Umbilical cord (tissue), 2 donors: Measurements from ENCODE around the gene TMEM212. TPM values are rescaled to one million over a fixed set of nuclear protein-coding genes. Genes with fewer than 3 reads are reported as not detected.

Experiments
- DNase-seq: peaks from one replicate; pipeline ENCODE4 v3.0.0-alpha.2; 2015; ENCODE audit warnings: low spot score
- total RNA-seq: library from RNA; depleted of rRNA; stranded (reverse); fragments of >200 nt; gene quantifications from one replicate; pipeline ENCODE4 v1.2.3, GENCODE V29; 2014; ENCODE audit warnings: low replicate concordance; ENCODE audit not compliant: insufficient read depth

The TMEM212 gene
- total RNA-seq, result 1.7 TPM

DNA sequence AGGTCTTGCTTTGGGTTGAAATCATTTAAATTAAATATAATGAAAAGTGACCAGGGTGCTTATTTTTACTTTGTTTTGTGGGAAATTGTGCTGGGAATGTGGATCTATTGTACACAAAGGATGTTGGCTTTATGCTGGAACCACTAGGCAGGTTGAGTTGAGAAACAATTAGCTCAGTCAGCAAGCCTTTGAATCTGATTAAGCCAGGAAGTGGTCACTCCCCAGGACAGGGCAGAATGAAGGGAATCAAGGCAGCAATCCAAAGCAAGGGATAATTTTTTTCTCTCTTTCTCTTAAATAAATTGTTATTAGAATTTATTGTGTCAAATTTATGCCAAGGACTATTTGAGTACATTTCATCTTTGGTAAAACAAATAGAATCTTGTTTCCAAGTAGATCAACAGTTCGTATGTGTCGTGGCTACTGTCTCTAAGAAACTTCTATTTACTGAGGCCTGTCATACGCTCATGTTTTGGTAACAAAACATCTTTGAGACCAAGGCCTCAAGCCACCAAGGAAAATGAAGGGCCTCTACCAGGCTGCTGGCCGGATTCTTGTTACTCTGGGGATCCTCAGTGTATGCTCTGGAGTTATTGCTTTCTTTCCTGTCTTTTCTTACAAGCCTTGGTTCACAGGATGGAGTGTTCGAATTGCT, at the start of gene TMEM212:
Gene TMEM212, plus strand, starts transcription at position 486 of the 655 bp plus-strand sequence. Its CDS starts 35 bp downstream, at position 521.
- DNase-seq, result no peak

DNA sequence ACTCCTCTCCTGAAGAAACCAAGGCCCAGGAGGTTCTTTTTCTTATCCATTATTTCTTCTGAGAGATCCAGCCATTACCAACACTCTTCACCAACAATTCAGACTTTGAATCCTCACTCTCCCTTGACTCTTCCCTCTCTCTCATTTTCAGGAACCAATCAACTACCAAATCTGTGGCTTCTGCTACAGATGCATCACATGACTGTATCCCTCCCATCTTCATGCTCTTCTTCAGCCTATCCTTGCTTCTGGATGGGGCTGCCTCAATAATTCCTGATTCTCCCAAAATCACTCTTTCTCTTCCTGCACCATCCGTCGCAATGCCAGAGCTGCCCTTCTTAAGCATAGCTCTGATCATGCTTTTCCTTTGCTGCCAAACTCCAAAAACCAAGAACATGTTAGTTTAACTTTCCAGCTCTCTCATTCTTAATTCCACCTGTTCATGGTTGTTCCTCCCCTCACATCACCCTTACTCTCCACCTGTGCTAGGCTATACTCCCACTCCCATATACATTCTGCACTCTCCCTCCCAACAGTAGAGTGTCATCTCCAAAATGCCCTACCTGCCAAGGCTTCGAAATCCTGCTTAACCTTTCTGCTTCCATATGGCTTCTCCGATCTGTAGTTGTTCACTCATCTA, 46.4 kb upstream of the TMEM212 start:
- DNase-seq, result no peak

DNA sequence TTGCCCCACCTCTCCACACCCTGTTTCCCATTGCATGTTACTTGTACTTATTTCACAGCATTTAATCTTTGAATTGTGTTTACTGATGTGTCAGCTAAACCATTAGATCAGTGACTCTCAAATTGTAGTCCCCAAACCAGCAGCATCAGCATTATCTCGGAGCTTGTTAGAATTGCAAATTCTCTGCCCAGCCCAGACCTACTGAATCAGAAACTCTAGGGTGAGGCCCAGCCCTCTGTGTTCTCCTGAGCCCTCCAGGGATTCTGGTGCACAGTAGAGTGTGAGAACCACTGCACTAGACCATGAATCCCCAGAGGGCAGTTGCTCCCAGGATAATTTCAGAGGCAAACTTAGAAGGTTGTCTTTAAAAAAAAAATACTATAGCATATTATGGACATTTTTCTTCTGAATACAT, 45.9 kb upstream of the TMEM212 start:
- DNase-seq, result no peak

DNA sequence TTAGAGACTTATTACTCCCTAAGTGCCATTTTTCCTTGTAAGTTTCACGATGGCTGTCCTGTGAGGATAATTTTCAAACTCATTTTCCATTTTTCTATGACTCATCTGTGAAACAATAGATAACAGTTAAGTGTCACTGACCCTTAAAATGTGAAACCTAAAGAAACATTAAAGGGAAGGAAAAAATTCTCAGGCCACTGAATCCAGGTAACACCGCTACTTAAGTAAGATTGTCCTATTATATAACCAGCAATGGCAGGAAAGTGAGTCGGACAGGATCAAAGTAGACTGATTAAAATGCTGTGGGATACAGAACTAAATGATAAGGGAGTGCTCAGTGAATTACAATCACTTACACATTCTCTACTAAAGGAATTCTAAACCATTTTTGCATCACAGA, 45.3 kb upstream of the TMEM212 start:
- no peak for DNase-seq

DNA sequence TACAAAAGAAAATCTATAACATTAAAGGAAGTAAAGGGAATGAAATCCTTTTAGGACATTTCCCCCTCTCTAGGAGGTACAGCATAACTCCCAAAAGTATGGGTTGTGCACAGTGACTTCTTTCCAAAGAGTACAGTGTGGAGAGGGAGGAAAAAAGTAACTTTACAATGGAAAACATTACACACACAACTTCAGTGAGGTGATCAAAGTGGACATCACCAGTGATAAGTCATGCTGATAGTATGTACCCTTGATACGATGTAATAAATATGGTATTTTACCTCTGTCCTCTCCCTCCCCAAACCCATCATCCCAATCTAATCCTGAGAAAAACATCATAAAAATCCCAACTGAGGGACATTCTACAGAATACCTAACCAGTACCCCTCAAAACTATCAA, 43.6 kb upstream of the TMEM212 start:
- DNase-seq, result no peak

DNA sequence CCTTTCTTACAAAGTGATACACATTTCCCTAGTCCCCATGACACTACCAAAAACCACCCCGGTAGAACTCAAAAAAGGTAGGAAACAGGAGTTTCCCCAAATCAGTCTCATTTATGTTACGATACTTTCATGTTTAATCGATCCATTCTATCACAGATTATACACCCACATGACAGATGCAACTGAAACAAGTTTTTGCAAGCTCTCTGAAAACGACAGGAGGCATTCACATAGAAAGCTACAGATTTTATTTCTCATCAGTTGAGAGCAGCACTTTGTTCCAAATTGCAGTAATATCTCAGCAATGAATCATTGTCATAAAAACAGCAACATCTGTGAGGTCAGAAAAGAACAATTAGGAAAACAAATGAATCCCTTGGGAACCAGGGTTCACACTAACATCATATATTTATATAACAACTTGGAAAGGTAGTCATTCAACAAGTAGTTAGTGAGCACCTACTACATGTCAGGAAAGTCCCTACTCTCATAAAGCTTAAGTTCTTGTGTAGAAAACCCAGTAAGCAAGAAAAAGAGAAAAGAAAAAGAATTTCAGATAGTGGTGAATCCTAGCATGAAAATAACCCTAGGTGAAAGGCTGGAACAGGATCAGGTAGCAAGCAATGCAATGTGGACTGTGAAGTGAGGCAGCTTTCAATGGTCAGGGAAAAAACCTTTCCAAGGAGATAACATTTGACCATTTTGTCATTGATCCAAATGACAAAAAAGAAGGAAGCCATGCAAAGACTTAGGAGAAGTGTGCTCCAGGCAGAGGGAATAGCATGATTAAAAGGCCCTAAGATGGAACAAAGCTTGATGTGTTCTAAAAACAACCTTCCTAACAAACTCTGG, 41.2 kb upstream of the TMEM212 start:
- no peak for DNase-seq

DNA sequence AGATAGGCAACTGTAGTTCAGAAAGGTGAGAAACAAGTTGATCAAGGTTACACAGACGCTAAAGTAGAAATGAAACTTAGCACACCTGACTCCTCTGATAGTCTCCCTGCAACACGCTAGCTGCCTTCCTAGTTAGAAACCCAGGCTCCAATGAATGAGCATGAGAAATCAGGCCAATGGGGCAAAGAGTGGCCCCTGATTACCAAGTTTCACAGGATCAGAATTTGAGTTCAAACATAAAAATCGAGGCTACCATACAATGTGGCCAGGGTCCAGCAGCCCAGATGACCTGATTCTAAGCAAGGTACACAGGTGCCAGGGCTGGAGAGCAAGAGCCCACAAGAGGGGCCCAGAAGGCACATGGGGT, 40.6 kb upstream of the TMEM212 start:
- DNase-seq, result no peak

DNA sequence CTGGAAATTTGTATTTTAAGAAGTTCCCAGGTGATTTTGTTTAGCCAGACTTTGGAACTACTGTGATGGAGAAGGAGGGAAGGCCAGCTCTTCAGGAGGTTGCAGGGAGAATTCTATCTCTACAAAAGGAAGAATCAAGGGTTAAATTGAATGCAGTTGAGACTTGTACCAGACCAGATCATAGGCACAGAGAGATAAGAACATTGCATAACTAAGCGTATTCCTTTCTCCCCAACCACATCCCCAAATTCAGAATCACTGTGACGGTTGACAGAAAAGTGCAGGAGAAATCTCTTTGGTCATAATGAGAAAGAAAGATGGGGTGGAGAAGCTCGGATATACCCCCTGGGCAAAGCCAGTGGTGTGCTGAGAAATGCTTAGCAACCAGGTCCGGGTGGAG, 40.1 kb upstream of the TMEM212 start:
- no peak for DNase-seq

DNA sequence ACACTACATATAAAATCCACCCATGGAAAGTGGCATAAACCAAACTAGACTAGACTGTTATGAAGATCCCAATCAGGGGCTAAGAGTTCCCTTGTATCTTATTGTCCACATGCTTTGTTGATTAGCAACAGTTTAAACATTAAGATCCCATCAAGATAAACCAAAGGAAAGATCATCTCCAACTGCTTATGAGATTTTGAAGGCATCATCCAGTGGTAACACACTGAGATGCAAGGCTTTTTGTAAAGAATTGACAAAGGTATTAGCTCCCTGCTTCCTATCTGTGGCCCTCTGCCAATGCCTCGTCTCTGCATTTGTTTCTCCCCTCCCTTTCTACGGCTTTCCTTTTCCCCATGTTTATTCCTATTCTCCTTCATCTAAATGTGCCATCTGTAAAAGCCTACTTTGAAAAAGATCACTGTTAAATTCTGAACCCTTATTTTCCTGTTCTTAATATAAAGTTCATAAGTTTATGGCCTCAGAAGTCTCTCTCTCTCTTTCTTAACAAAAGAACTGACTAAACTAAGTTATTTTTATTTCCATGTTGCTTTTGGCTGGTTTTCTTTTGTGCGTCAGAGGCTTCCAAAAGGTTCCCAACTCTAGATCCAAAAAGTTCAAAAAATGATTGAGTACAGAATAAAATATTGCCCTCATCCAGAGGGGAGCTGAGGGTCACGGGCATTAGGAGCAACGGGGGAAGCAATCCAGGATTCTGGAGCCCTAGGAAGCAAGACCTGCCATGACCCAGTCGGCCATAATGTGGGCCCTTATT, 38.3 kb upstream of the TMEM212 start:
- DNase-seq, result peak; percentile 31

DNA sequence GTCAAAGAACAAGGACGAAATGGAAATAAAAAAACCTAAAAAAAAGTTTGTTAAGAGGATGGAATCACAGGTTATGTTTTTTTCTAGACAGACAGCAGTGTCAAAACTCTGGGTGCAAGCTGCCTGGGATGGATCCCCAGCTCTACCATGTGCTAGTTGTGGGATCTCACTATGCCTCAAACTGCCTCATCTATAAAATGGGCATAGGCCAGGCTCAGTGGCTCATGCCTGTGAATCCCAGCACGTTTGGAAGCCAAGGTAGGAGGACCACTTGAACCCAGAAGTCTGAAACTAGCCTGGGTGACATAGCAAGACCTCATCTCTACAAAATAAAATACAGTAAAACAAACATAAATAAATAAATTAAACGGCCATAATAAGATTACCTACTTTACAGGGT, 37.5 kb upstream of the TMEM212 start:
- no peak for DNase-seq

DNA sequence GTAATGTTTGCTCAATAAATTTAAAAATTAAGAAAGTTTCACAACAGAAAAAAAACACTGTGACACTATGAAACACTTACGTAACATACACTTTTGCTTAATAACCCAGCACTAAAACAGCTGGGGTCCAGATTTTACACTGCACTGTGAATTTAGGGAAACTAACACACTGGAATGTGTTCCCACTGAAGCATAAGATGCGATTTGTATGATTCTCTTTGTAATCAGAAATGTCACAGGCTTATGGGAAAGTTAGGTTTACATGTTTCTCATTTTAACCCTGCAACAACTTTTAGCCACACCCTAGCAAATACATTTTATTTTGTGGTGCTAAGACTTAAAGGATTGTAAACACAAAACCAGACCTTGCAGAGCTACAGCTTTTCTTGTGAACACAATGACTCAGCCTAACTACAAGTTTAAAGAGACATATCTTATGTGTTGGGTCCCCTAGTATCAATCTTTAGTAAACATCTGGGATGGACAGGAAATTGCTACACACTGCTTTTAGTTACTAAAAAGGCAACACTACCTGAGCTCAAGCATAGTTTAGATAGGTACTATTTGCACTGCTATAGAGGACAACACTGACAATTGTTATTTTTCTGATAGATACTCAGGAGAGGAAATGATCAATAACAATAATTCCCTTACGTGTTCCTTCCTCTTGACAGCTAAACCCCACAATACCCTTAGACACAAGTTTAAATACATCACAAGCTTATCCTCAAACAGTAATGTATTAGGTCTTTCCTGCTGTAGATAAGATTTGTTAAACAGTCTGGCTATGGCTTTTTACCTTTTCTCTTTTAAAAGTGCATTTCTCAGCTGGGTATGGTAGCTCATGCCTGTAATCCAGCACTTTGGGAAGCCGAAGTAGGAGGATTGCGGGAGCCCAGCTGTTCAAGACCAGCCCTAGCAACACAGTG, 36.7 kb upstream of the TMEM212 start:
- DNase-seq, result peak; percentile 61

DNA sequence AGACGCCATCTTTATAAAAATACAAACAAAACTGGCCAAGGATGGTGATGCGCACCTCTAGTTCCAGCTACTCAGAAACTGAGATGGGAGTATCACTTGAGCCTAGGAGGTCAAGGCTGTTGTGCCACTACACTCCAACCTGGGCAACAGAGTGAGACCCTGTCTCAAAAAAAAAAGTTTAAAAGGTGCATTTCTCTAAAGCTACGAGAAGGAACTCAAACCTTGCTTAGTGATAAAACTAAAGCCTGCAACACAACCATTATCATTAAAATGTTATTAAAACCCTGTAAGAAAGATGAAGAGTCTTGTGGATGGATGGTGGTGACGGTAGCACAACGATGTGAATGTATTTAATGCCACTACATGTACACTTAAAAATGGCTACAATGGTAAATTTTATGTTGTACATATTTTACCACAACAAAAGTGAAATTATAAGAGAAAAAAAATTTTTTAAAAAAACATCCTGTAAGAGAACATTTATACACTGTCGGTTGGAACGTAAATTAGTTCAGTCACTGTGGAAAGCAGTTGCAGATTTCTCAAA, 35.9 kb upstream of the TMEM212 start:
- no peak for DNase-seq

DNA sequence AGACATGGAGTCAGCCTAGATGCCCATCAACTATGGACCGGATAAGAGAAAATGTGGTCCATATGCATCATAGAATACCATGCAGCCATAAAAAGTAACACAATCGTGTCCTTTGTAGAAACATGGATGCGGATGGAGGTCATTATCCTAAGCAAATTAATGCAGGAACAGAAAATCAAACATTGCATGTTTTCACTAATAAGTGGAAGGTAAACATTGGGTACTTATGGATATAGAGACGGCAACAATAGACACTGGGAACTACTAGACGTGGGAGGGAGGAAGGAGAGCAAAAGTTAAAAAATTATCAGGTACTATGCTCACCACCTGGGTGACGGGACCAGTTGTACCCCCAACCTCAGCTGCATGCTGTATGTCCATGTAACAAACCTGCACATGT, 35.3 kb upstream of the TMEM212 start:
- DNase-seq, result no peak

DNA sequence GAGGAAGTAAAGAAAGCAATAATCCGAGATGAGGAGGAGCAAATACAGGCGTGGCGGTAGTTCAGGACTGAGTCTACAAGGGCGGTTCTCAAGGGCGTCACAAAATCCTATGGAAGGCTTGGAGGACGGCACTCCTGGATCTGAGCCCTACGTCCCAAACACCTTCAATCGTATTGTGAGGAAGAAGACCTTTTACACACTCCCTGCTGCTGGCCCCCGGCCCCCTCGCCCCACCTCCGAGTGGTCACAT, 33.6 kb upstream of the TMEM212 start:
- DNase-seq, result peak; percentile 89

DNA sequence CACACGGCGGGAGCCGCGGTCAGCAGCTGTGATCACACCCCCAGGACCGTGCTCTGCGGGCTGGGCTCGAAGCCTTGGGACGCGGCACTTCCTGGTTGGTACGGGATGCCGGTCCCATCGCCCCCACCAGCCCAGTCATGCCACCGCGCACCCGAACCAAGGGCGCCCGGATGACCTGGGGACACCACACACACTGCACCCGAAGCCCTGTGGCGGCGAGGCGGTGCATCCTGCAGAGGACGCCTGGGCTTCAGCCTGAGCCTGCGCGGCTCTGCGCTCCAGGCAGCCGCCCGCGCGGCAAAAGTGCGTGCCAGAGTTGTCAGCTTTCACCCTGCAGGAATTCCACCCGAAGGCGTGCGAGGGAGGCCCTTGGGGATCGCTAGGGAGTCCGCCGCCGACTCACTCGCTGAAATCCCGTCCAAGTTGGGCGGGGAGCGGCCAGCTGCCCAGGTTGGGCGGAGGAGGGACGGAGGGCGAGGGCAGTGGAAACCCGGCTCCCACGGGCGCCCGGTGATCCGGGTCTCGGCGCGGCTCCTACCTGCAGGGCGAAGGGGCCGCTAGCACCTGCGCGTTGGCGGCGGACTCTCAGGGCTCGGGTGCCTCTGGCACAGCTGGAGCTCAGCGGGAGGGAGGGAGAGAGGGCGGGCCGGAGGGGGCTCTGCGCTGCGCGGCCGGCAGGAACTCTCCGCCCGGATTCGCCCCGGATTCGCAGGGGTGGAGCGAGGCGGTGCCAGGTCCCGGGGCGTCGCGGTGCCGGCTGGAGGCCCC, 33.1 kb upstream of the TMEM212 start, which contains the start of gene PLD1:
Gene PLD1, minus strand, starts transcription at position 623 of the 768 bp plus-strand sequence. CDS start 72,432 bp downstream, outside the sequence.
- peak; percentile 94 for DNase-seq

DNA sequence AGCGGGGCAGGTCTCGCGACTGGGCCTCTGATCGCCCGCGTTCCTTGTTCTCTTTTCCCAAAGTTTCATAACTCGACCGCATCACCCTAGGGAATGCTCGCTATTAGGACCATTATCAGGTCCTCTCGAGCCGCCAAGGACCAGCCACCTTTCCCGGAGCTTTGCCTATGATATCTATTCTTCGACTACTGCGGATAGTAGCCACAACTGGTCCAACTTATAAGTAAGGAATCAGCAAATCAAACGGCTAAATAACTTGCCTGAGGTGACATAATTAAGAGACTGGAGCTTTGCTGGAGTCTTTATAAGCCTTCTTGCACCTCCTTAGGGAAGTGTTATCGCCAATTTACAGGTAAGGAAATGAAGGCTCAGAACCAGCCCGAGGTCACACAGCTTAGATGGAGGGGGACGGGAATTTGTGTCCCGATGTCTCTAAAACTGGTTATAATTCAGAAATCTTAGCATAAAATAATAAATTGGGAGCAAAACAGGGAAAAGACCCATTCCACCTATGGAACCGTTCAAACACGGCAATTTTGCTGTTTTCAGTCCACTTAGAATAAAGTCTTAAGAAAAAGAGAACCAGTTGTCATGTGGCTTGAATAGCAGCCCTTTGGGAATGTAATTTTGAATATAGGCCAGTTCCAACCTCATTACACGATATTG, 32.4 kb upstream of the TMEM212 start:
- DNase-seq, result no peak

DNA sequence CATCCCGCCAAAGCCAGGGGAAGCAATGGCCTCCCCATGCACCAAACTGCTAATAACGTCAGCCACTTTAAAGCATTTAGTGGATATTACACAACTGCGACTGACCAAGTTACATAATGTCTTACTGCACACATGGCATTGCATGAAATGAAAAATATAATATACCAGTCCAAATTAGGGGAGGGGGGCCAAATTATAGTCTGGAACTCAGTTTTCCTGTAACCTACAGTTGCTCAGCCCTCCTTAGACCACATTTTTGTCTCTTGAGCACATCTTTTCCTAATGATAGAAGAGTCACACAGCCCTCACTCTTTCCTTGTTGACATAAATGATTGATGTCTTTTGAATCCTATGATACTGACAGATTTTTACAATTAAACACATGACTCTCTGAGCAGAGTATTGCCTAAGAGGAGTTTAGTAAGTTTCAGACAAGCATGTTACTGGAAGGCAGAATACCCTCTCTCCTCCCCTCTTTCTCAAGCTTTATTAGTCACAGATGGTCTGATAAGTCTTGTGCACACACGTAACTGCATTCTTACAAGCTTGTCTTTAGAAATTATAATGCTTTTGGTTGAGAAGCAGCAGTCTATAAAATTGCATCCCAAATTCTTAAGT, 31.7 kb upstream of the TMEM212 start:
- DNase-seq, result peak; percentile 97

DNA sequence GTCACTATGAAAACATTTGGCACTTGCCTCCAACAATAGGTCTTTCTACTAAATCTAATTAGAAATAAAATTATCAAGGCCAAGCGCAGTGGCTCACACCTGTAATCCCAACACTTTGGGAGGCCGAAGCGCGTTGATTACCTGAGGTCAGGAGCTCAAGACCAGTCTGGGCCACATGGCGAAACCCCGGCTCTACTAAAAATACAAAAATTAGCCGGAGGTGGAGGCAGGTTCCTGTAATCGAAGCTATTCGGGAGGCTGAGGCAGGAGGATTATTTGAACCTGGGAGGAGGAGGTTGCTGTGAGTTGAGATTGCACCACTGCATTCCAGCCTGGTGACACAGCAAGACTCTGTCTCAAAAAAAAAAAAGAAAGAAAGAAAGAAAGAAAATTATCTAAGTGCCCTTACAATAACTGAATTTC, 31.2 kb upstream of the TMEM212 start:
- peak; percentile 67 for DNase-seq

DNA sequence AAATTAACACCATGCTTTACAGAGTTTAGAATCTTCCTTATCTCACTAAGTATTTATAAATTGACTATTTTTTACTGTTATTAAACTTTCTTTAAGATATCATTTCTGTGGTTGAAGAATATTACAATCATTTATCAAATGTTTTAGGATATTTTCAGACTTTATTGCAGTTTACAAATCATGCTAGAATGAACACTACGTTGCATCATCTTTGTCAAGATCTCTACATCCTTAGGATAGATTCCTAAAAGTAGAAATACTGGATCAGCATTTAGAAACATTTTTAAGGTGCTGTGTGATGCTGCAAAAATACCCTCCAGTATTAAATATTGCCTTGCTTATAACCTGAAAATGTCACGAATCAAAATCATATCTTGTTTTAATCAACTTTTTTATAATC, 30.3 kb upstream of the TMEM212 start:
- no peak for DNase-seq
